ENCODE data around the gene SSUH2. TPM values are rescaled to one million over a fixed set of nuclear protein-coding genes. Genes with fewer than 3 reads are reported as not detected.

SSUH2 gene
- total and polyA plus RNA-seq, 2 of the 13 experiments (the other 11 are each of a cell fraction or from before 2014, with no cell fraction given): 38.1 to 136 TPM

GRCh38 chr3:8637348-8637747 is 7.2 kb downstream of the SSUH2 start:
- H2AFZ ChIP-seq (ENCODE audit: low read length): no peak overlapping the region
- no CpG with 5 or more reads among the region's 1 CpG for WGBS (ENCODE audit: low lambda C conversion rate)
- H3K4me1 ChIP-seq (ENCODE audit: insufficient read depth, low read length): peaks cover 64% of the 10 kb centered on the region
- H3K27ac ChIP-seq (ENCODE audit: extremely low read length, insufficient read depth, low read length): no peak overlapping the region
- H3K27me3 ChIP-seq (ENCODE audit: control insufficient read depth in 1 of 2, insufficient read depth in 2 of 2, low read length in 2 of 2): no peaks in the 10 kb centered on the region
- no TSS peak for BruUV-seq (replicated peaks)
- POLR2A ChIA-PET: interaction anchor here (0.9 to 1.2 kb wide), 2 partner anchors 10 to 11 kb away, joined by 3 to 5 read pairs; no protein-coding TSS in a partner anchor
- DNase-seq (ENCODE audit: low spot score) (no peak), ATAC-seq (no peak), FAIRE-seq (no peak)
- H3K36me3 ChIP-seq (replicated peaks in 1 of 2; ENCODE audit: control insufficient read depth in 1 of 2, insufficient read depth in 2 of 2, low read length in 2 of 2): peaks cover 24 to 47% of the 10 kb centered on the region in 2 experiments
- H3K4me2 ChIP-seq (ENCODE audit: low read depth, low read length): no peak overlapping the region
- intact Hi-C loops (cut with micrococcal nuclease; ENCODE audit: unreplicated experiment) (no loop called here), in situ Hi-C loops (cut with HindIII; ENCODE audit: extremely low pct_ligation_motif_present, low pct_unique_long_range_greater_than_20kb) (no loop called here)
- H4K20me1 ChIP-seq (ENCODE audit: insufficient read depth, low read length): peaks cover 5% of the 10 kb centered on the region; the same call in 1 of the 2 replicates
- no peak overlapping the region for H3K4me3 ChIP-seq (replicated peaks in 1 of 3; ENCODE audit: insufficient read depth in 1 of 3, low read depth in 2 of 3, low read length in 3 of 3)
- CTCF ChIA-PET (ENCODE audit: low intra/inter-chr PET ratio, low total read pairs): no interaction called here
- peaks cover 37% of the 10 kb centered on the region for H3K79me2 ChIP-seq (ENCODE audit: insufficient read depth, low read length)
- no peak for TF ChIP-seq HIVEP1 (CRISPR knock-in tag; IDR thresholded peaks at IDR 0.05)
- TF ChIP-seq ZNF768 (CRISPR knock-in tag; IDR thresholded peaks at IDR 0.05): peak; percentile 89
- TF ChIP-seq ZMYM3 (CRISPR knock-in tag; IDR thresholded peaks at IDR 0.05): peak; percentile 51; the same call in 1 of the 2 replicates
- TF ChIP-seq ZKSCAN1 (IDR thresholded peaks at IDR 0.05; ENCODE audit: low read length): no peak
- H3K9me3 ChIP-seq (ENCODE audit: low read length): no peaks in the 10 kb centered on the region
- H3K9ac ChIP-seq (ENCODE audit: insufficient read depth, low read depth, low read length): no peak overlapping the region

GRCh38 chr3:8635631-8636030 is 9.0 kb downstream of the SSUH2 start:
- Histone ChIP-seq H3K27me3 (ENCODE audit: control insufficient read depth in 1 of 2, insufficient read depth in 2 of 2, low read length in 2 of 2) (no peaks in the 10 kb centered on the region), H3K79me2 (ENCODE audit: insufficient read depth, low read length) (peaks cover 21% of the 10 kb centered on the region), H3K36me3 (replicated peaks in 1 of 2; ENCODE audit: control insufficient read depth in 1 of 2, insufficient read depth in 2 of 2, low read length in 2 of 2) (peaks cover 27 to 60% of the 10 kb centered on the region in 2 experiments), H3K9ac (ENCODE audit: insufficient read depth, low read depth, low read length) (no peak overlapping the region), H3K4me2 (ENCODE audit: low read depth, low read length) (no peak overlapping the region), H2AFZ (ENCODE audit: low read length) (no peak overlapping the region), H3K27ac (ENCODE audit: extremely low read length, insufficient read depth, low read length) (no peak overlapping the region), H3K4me1 (ENCODE audit: insufficient read depth, low read length) (peaks cover 66% of the 10 kb centered on the region), H4K20me1 (ENCODE audit: insufficient read depth, low read length) (peaks cover 5% of the 10 kb centered on the region; the same call in 1 of the 2 replicates), H3K9me3 (ENCODE audit: low read length) (no peaks in the 10 kb centered on the region), H3K4me3 (replicated peaks in 1 of 3; ENCODE audit: insufficient read depth in 1 of 3, low read depth in 2 of 3, low read length in 3 of 3) (no peak overlapping the region)
- in situ Hi-C loops (cut with HindIII; ENCODE audit: extremely low pct_ligation_motif_present, low pct_unique_long_range_greater_than_20kb): no loop called here
- CTCF ChIA-PET (ENCODE audit: low intra/inter-chr PET ratio, low total read pairs): no interaction called here
- 76% methylated on average over 6 of the region's 7 CpGs for WGBS (ENCODE audit: low lambda C conversion rate)
- DNase-seq (ENCODE audit: low spot score): no peak
- POLR2A ChIA-PET: interaction anchor here (2.8 kb wide), 1 partner anchor 11 kb away, joined by 11 read pairs; no protein-coding TSS in a partner anchor
- BruUV-seq (replicated peaks): no TSS peak
- ATAC-seq: peak; percentile 49
- FAIRE-seq: no peak
- intact Hi-C loops (cut with micrococcal nuclease; ENCODE audit: unreplicated experiment): no loop called here
- peak; percentile 29; the same call in 1 of the 2 replicates for TF ChIP-seq SMC3 (IDR thresholded peaks at IDR 0.05; ENCODE audit: low read length)
- no peak for TF ChIP-seq ZNF556 (CRISPR knock-in tag; IDR thresholded peaks at IDR 0.05; ENCODE audit: borderline replicate concordance)
- no peak for TF ChIP-seq CREM (IDR thresholded peaks at IDR 0.05)
- no peak for TF ChIP-seq CREM (CRISPR knock-in tag; IDR thresholded peaks at IDR 0.05)
- no peak for TF ChIP-seq ZNF569 (CRISPR knock-in tag; IDR thresholded peaks at IDR 0.05; ENCODE audit: borderline replicate concordance)
- no peak for TF ChIP-seq ZNF20 (CRISPR knock-in tag; IDR thresholded peaks at IDR 0.05)
- TF ChIP-seq FOSL1 (CRISPR knock-in tag; IDR thresholded peaks at IDR 0.05; ENCODE audit: borderline replicate concordance): no peak
- no peak for TF ChIP-seq ZNF557 (CRISPR knock-in tag; IDR thresholded peaks at IDR 0.05)
- 0 out of 2 replicates have a peak, but pooled peaks have one; percentile 13 for TF ChIP-seq ZNF687 (CRISPR knock-in tag; IDR thresholded peaks at IDR 0.05)
- TF ChIP-seq TCF7 (IDR thresholded peaks at IDR 0.05; ENCODE audit: low read depth): no peak
- TF ChIP-seq KDM4B (CRISPR knock-in tag; IDR thresholded peaks at IDR 0.05): no peak
- no peak for TF ChIP-seq GTF2F1 (IDR thresholded peaks at IDR 0.05; ENCODE audit: low read length)
- no peak for TF ChIP-seq HDAC1 (CRISPR knock-in tag; IDR thresholded peaks at IDR 0.05)
- TF ChIP-seq IKZF4 (CRISPR knock-in tag; IDR thresholded peaks at IDR 0.05; ENCODE audit: borderline replicate concordance, low read depth, not compliant biosample characterization): no peak

Measured in HepG2 (cell line).